ENCODE measurements around the gene HCN4.
A peak's percentile ranks its signal among the peaks of the same experiment; 100 is the strongest.

Gene HCN4

GRCh38 chr15:73375755-73376305 is 7.1 kb upstream of the HCN4 start:
- no peak for DNase-seq

GRCh38 chr15:73375012-73375411 is 6.3 kb upstream of the HCN4 start:
- DNase-seq: no peak

- no peak for DNase-seq
Measured at GRCh38 chr15:73374604-73375003, 5.8 kb upstream of the HCN4 start.

DNA sequence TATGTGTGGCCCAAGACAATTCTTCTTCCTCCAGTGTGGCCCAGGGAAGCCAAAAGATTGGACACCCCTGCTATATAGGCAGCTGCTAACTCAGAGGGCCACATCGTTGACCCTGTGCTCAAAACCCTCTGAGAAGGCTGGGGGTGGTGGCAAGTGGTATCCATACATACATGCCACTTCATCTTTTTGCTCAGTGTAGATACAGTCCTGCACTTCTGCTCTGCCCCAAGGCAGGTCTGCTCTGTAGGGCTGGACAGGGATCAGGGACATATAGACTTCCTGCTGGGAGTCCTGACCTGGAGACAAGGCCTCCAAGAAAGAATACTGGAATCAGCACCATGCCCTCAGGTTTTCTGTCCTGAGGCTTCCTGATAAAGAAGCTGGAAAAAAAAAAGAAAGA is 4.5 kb upstream of the HCN4 start:
- DNase-seq: no peak

DNA sequence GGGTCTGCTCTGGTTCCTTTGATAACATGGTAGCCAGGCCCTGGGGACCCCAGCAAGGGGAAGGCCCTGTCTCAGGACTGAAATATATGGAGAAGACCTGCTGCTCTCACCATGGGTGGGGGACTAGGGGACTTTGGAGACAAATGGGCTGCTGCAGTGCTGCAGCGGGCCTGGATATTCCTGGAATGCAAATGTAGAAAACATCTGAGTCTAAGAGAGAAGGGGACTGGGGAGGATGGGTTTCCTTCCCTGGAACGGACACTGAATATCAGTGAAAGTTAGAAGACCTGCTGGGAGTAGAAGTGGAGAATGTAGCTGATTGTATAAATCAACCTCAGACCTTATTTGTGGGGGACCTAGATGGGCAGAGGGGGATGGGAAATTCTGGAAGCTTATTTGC is 3.1 kb upstream of the HCN4 start:
- no peak for DNase-seq

DNA sequence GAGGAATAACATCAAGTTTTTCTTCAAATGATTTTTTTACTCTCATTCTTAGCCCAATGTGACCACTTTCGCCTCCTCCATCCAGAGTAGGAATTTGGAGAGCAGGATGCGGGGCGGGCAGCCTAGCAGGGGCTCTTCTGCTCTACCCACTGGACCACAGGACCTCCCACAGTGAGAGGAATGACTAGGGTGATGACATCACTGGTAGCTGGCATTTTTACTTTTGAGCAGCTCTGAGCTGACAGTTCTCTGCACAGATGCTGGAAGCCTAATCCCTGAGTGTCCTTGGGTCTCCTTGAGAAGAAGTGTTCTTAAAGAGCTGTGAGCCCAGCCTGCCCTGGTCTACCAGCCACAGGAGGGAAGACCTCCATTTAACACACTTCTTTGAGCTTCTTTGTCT is 1.4 kb upstream of the HCN4 start:
- no peak for DNase-seq

DNA sequence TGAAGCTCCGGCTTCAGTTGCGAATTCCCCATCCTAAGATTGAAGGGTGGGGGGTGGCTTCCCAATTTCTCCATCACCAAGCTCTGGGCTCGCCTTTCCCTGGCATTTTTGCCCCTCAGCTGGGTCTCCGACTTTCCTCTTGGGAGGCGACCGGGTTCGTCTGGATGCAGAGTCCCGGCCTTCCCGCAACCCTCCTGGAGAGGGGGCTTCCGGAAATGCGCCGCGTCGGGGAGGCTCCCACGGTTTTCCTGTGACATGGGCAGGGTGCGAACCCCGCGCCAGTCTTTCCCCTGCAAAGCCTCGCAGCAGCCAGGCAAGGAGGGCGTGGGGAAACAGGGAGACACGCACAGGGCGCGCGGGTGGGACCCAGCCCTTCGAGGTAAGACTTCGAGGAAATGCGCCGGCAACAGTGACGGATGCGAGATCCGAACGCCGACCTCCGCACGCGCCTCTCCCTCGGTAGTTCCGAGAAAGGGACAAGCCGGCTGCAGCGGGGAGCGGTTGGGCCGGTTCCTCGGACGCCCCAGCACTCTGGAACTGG is 466 bp upstream of the HCN4 start:
- DNase-seq: no peak

GRCh38 chr15:73367624-73368300 is 996 bp downstream of the HCN4 start:
- no peak for DNase-seq

- no peak for DNase-seq
Measured at GRCh38 chr15:73366766-73367623, 1.8 kb downstream of the HCN4 start.

DNA sequence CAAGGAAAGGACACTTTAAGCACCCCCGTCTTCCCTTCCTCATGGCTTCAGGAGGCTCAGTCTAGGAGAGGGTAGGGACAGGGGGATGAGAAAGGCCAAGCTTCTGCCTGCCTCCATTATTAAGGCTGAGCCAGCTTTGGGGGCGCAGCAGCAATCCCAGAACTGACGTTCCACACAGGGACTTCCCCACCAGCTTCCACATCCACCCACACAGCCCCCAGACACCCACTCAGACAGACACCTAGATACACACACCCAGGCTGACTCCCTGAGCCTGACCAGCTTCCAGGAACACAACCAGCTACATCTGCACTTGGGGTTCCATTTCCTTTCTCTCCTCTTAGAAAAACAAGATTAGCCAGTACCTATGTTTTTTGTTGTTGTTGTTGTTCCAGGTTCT is 4.7 kb downstream of the HCN4 start:
- no peak for DNase-seq

- DNase-seq: no peak
Measured at GRCh38 chr15:73362900-73363299, 5.9 kb downstream of the HCN4 start.

DNA sequence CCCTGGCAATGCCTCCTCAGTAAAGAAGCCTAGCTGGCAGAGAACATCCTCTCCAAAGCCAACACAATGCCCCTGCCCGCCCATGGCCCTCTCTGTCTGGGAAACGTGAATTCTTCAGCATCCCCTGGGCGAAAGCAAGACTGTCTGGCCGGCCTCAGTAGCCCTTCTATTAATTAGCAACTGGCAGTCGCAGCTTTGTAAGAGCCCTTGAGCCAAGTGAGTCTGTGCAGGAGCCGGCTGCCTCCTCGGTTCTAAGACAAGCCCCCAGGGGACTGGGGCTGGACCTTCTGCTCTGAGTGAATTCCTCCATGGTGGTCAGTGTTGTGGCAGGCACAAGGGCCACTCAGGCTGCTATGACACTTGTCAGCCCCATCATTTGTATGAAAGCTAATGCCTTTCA is 7.4 kb downstream of the HCN4 start:
- no peak for DNase-seq

DNA sequence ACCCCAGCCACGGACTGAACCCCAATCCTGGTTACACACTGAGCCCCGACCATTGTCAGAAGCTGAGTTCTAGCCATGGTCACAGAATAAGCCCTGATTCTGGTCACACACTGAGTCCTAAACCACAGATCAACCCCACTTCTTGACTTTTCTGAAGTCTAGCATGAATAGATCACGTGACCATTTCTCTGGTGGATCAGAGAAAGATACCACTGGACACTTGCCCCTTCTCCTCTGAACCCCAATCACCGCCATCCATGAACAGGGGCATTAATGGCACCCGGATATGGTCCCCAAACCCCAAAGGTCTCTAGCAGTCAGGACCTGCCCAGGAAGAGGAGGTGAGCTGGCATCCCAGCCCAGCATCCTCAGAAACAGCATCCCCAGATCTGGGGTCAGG is 9.1 kb downstream of the HCN4 start:
- no peak for DNase-seq

- no peak for DNase-seq
Measured at GRCh38 chr15:73357999-73358665, 10.6 kb downstream of the HCN4 start.

DNA sequence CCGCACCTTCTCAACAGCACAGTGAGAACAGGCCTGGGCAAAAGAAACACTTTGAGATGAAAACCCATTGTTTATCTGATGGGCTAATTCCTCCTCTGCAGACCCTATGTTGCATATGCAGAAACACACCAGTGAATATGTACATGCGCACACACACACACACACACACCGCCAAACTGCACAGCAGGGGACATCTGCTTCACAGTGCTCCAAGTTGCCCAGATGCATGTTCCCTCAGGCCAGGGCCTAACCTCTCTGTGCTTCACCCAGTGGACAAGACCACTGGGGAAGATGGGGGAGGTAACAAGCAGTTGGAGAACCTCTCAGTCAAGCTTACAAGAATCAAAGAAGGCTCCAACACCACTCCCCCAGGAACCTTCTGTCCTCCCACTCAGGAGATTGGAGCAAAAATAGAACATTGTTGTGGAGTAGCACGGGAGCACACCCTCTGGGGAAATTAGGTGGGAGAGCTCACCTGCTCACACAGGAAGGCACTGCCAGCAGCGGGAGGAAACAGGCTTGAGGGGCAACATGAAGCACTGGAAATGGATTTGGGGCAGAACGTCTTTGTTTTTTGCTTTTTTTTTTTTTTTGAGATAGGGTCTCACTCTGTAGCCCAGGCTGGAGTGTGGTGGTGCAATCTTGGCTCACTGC is 13.0 kb downstream of the HCN4 start:
- no peak for DNase-seq

DNA sequence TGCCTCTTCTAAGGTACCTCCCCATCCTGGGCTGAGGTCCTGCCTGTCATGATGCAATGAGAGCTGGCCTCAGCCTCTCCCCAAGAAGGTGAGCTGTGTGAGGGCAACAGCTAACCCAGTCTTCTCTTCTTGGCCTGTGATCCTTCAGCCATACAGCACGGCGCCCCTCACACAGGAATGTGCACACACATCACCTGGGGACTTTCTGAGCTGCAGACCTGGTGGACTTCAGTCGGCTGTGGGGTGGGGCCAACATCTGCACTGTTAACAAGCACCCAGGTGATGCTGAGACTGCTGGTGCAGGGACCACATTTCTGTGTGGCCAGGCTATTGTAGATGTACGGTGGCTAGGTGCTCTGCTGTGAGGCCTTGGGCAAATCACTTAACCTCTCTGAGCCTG is 14.5 kb downstream of the HCN4 start:
- no peak for DNase-seq

DNA sequence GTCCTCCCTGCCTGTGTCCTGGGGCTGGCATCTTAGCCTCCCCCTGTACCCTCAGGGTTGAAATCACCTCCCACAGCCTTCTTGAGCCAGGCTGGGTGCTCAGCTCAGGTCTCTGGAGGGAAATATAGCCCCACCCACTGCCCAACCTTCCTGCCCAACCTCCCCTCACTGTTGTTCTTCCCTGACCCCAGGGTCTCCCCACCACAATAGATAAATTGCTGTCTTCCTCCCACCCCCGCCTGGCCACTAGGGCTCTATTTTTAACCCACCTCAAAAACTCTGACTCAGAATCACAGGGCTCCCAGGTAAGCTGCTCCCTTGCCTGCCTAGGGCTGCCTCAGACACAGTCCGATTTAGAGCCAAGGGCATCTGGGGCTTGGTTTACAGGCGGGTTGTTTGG is 15.0 kb downstream of the HCN4 start:
- DNase-seq: no peak

- no peak for DNase-seq
Measured at GRCh38 chr15:73352082-73352481, 16.7 kb downstream of the HCN4 start.

DNA sequence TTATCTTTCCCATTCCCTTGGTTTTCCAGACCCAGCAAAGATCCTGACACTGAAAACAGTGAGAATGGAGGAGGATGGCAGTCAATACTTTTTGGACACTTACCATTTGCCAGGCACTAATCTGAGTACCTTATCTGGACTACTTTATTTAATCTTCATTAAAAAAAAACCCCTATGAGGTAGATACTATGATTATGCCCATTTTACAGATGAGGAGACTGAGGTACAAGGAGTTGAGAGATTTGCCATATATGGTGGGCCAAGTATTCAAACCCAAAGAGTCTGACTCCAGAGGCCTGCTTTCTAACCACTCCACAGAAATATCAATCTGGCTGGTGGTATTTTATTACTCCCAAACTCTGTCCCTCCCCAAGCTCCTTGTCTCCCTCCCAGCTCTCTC is 19.6 kb downstream of the HCN4 start:
- DNase-seq: no peak

DNA sequence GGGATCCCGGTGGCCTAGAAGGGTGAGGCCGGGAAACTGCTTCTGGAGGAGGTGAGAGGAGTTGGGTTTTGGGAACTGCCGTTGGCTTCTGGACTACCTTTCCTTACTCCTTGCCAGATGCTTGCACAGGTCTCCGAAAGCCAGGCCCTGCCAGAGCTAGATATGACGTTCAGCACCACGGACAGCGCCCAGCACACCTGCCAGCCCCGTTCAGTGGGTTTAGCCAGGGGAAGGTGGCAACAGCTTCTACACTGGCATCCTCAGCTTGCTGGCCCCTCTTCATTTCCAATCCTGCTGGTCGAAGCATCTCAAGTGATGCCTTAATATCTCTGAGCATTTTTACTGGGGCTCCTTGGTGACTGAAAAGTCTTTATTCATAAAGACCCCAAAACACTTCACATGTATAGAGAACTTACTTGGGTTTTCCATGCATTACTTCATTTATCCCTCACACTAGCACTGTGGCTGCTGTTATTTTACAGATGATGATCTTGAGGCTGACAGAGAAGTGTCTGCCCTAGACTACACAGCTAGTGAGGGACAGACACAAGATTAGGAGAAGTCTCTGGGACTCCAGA is 21.9 kb downstream of the HCN4 start:
- peak; percentile 88 for DNase-seq

- DNase-seq: no peak
Measured at GRCh38 chr15:73345658-73346057, 23.1 kb downstream of the HCN4 start.

DNA sequence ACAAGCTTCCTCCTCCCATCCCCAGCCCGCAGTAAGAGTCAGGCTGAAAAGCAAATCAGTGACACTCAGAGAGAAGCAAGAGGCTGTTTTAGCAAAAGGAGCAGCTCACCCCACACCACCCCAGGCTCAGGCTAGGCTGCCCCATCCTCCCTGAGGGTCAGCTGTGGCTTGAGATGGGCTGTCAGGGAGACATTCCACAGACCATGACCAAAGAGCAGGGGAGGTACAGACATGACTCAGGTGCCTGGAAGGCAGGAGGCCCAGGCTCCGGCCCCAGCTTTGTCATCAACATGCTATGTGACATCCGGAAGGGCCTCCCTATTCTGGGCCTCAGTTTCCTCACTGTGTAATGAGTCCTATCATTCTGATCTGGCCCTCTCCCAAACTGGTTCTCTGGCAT is 24.7 kb downstream of the HCN4 start:
- no peak for DNase-seq
